Chondrocyte (in vitro differentiated cells): ENCODE results near the gene BCAS2. TPM values are rescaled to one million over a fixed set of nuclear protein-coding genes. Genes with fewer than 3 reads are reported as not detected.

ENCODE experiments used
- DNase-seq: peaks from one replicate; pipeline ENCODE4 v3.0.0; 2021; ENCODE audit warnings: mixed read lengths, low spot score
- H3K27ac Mint-ChIP-seq: one replicate; pipeline ENCODE4 v1.8.0; 2021; ENCODE audit warnings: mild to moderate bottlenecking, moderate library complexity, mixed read lengths; ENCODE audit not compliant: unreplicated experiment
- H3K27me3 Mint-ChIP-seq: 2 replicates; pipeline ENCODE4 v1.8.0; 2021; ENCODE audit warnings: low read depth, mixed read lengths
- H3K36me3 Mint-ChIP-seq: 2 replicates; pipeline ENCODE4 v1.8.0; 2021; ENCODE audit warnings: low read depth, mixed read lengths
- H3K4me1 Mint-ChIP-seq: 2 replicates; pipeline ENCODE4 v1.8.0; 2021; ENCODE audit warnings: low read depth, mild to moderate bottlenecking, mixed read lengths
- H3K4me3 Mint-ChIP-seq: one replicate; pipeline ENCODE4 v1.8.0; 2021; ENCODE audit warnings: mild to moderate bottlenecking, moderate library complexity, mixed read lengths; ENCODE audit not compliant: unreplicated experiment
- H3K9me3 Mint-ChIP-seq: 2 replicates; pipeline ENCODE4 v1.8.0; 2021; ENCODE audit warnings: low read depth, mixed read lengths
- total RNA-seq: library from RNA; stranded (reverse); gene quantifications from 3 replicates; pipeline ENCODE4 v1.2.1, GENCODE V29; 2021
- TF ChIP-seq, protein P1 (sequence below): fragments of 200-600 bp; sonication (generic); IDR thresholded peaks from 2 replicates; pipeline ENCODE4 v1.5.0; 2021; ENCODE audit warnings: antibody characterized with exemption, mild to moderate bottlenecking, moderate library complexity

BCAS2 gene
- total RNA-seq, 1 donor from 2014 or later, result 36.0 TPM

DNA sequence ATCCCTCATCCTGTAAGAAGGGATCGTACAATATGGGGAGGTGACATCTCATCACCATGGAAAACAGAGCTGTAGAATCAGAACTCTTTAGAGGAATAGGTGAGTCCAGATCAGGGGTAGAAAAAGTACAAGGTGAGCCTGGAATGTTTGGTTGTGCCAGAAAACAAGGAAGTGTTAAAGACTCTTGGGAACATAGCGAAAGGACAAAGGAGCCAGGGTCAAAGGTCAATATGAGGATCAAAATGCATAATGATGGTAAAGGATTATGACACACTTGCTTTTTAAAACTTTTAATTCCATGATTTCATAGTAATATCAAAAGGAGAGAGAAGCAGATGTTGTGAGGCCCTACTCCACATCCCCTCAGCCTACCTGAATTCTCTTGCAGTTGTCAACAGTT is 51.2 kb downstream of the BCAS2 start:
- H3K36me3 Mint-ChIP-seq, result no peaks in the 10 kb centered on the region
- H3K4me1 Mint-ChIP-seq, result no peaks in the 10 kb centered on the region
- TF ChIP-seq, protein P1, sequence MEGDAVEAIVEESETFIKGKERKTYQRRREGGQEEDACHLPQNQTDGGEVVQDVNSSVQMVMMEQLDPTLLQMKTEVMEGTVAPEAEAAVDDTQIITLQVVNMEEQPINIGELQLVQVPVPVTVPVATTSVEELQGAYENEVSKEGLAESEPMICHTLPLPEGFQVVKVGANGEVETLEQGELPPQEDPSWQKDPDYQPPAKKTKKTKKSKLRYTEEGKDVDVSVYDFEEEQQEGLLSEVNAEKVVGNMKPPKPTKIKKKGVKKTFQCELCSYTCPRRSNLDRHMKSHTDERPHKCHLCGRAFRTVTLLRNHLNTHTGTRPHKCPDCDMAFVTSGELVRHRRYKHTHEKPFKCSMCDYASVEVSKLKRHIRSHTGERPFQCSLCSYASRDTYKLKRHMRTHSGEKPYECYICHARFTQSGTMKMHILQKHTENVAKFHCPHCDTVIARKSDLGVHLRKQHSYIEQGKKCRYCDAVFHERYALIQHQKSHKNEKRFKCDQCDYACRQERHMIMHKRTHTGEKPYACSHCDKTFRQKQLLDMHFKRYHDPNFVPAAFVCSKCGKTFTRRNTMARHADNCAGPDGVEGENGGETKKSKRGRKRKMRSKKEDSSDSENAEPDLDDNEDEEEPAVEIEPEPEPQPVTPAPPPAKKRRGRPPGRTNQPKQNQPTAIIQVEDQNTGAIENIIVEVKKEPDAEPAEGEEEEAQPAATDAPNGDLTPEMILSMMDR, result no peak
- H3K9me3 Mint-ChIP-seq, result no peaks in the 10 kb centered on the region
- H3K27ac Mint-ChIP-seq, result no peak overlapping the region
- H3K4me3 Mint-ChIP-seq, result no peak overlapping the region
- DNase-seq, result no peak
- H3K27me3 Mint-ChIP-seq, result no peaks in the 10 kb centered on the region

DNA sequence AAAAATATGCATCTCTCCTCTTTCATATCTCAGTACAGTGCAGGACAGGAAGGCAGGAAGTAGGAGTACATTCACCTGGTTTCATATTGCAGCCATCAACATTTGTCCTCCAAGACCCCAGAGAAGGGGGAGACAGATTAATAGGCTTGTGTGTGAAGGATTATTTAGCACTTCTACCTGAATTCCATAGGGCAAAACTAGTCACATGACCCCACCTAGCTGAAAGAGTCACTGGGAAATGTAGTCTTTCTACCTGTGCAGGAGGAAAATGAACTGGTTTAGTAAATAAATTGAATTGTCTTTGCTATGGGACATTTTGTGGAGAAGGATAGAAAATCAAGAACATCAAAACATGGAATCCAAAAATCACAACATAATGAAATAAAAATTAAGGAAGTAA is 56.5 kb downstream of the BCAS2 start:
- Mint-ChIP-seq H3K27me3 (peaks cover under 1% of the 10 kb centered on the region), H3K4me1 (no peaks in the 10 kb centered on the region), H3K27ac (no peak overlapping the region), H3K9me3 (no peaks in the 10 kb centered on the region), H3K4me3 (no peak overlapping the region), H3K36me3 (no peaks in the 10 kb centered on the region)
- TF ChIP-seq, protein P1, result no peak
- no peak for DNase-seq

DNA sequence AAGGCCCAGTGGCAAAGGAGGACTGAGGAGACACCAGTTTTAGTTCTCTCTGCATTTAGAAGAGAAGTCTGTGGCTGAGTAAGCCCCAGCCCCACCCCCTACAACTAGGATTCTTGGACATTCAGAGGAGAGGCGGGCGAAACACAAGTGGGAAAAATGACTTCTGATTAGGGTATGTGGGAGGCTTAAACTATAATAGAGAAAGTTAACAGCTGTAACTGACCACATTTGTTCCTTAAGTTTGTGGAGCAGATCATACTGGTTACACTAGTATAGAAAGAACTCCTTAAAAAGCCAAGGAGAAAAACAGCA is 59.2 kb downstream of the BCAS2 start:
- TF ChIP-seq, protein P1, result no peak
- Mint-ChIP-seq H3K27me3 (peaks cover 4% of the 10 kb centered on the region), H3K9me3 (no peaks in the 10 kb centered on the region), H3K4me1 (no peaks in the 10 kb centered on the region), H3K36me3 (no peaks in the 10 kb centered on the region), H3K4me3 (no peak overlapping the region), H3K27ac (no peak overlapping the region)
- no peak for DNase-seq

DNA sequence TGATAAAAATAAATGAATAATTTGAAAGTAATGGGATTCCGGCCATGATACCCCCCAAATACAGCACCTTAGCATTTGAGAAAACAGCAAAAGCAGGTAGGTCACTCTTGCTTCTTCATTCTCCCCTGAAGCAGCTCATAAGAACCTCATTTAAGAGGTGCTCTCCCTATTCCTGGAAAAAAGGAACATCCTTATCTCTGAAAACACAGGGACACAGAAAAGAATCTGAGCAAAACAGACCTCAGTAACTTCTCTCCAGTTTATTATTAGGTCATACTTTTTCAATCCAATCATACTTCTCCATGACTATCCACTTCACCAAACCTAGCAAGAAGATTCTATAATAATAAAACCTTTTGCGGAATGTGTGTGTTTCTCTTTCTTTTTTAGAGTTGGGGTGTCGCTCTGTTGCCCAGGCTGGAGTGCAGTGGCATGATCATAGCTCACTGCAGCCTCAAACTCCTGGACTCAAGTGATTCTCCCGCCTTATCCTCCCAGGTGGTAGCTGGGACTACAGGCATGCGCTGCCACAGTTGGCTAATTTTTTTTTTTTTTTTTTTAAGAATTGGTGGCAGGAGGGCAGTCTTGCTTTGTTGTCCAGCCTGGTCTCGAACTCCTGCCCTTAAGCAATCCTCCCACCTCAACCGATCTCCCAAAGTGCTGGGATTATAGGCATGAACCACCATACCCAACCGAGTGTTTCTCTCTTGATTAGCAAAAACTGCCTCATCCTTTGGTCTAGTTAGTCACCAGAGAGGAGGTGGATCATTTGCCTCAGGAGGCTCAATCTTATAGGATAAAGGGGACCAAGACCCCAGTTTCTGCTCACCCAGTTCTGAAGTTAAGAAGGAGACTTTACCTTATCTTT is 59.8 kb downstream of the BCAS2 start:
- TF ChIP-seq, protein P1, result no peak
- Mint-ChIP-seq H3K9me3 (no peaks in the 10 kb centered on the region), H3K27me3 (peaks cover 4% of the 10 kb centered on the region), H3K4me1 (no peaks in the 10 kb centered on the region), H3K27ac (no peak overlapping the region), H3K36me3 (no peaks in the 10 kb centered on the region), H3K4me3 (no peak overlapping the region)
- no peak for DNase-seq

Other genes starting within 250 kb of the BCAS2 start
- gene TRIM33, start 70.4 kb downstream of the BCAS2 start, total RNA-seq, result 24.0 to 28.7 TPM (median 24.0 TPM) in 3 replicates
- gene DENND2C, start 88.4 kb upstream of the BCAS2 start, total RNA-seq, result 3.0 to 3.8 TPM (median 3.3 TPM) in 3 replicates
- gene AMPD1, start 113.9 kb upstream of the BCAS2 start, total RNA-seq, result not detected in 3 replicates
- gene NRAS, start 135.2 kb upstream of the BCAS2 start, total RNA-seq, result 33.9 to 37.4 TPM (median 36.0 TPM) in 3 replicates
- gene CSDE1, start 176.4 kb upstream of the BCAS2 start, total RNA-seq, result 512 to 540 TPM (median 529 TPM) in 3 replicates
- 55.0 to 60.0 TPM (median 56.2 TPM) in 3 replicates for gene SIKE1, start 199.1 kb upstream of the BCAS2 start, total RNA-seq